ENCODE results near the gene MYBBP1A.

Gene MYBBP1A

GRCh38 chr17:4531988-4532736 is 23.0 kb downstream of the MYBBP1A start:
- no peak overlapping the region for H3K4me3 ChIP-seq (replicated peaks; ENCODE audit: low read depth, low read length)
- TF ChIP-seq CTCF (IDR thresholded peaks at IDR 0.05; ENCODE audit: low read depth, low read length, missing control alignments) = no peak
- no peak for DNase-seq (ENCODE audit: extremely low read depth, low read depth)

- no peak for TF ChIP-seq CTCF (IDR thresholded peaks at IDR 0.05; ENCODE audit: low read depth, low read length, missing control alignments)
- no peak for DNase-seq (ENCODE audit: extremely low read depth, low read depth)
- no peak overlapping the region for H3K4me3 ChIP-seq (replicated peaks; ENCODE audit: low read depth, low read length)
These were observed 24.1 kb downstream of the MYBBP1A start for GRCh38 chr17:4530799-4531730.

DNA sequence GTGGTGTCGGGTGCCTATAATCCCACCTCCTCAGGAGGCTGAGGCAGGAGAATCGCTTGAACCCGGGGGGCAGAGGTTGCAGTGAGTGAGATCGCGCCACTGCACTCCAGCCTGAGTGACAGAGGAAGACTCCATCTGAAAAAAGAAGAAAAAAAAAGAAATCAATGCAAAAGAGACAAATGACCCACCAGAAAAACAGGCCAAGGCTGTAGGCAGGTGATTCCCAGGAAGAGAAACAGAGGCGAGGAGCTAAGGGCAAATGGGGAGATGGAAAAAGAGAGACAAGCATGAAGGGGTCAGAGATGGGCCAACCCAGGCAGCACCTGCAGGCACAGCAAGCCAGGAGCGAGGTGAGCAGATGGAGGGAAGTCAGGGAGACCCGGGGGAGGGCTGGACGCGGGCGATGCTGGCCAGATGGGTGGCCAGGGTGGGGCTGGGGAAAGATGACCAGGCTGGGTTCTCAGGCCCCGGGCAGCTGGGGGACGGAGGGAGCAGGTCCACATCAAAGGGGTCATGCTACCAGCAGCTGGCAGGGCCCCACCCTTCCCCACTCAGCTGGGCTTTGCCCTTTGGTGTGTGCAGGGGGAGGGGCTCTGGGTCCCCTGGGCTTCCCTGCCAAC is 25.5 kb downstream of the MYBBP1A start:
- H3K4me3 ChIP-seq (replicated peaks; ENCODE audit: low read depth, low read length) = no peak overlapping the region
- DNase-seq (ENCODE audit: extremely low read depth, low read depth) = no peak
- no peak for TF ChIP-seq CTCF (IDR thresholded peaks at IDR 0.05; ENCODE audit: low read depth, low read length, missing control alignments)

GRCh38 chr17:4527566-4528125 is 27.5 kb downstream of the MYBBP1A start:
- TF ChIP-seq CTCF (IDR thresholded peaks at IDR 0.05; ENCODE audit: low read depth, low read length, missing control alignments) = no peak
- H3K4me3 ChIP-seq (replicated peaks; ENCODE audit: low read depth, low read length) = no peak overlapping the region
- no peak for DNase-seq (ENCODE audit: extremely low read depth, low read depth)

DNA sequence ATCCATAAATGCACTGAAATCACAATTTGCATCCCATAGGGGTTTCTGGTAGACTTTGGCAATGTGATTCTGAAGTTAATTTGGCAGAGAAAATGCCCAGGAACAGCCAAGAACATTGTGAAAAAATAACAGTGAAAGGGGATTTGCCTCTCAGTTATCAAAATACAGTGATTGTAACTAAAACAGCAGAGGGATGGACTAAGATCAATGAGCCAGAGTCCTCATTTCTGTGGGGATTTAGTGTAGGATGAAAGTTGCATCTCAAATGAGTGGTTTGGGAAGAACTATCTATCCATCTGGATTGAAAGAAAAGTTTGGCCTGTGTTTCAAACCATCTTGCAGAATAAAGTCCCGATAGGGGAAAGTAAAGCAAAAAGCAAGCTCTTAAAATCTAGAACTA is 28.1 kb downstream of the MYBBP1A start:
- DNase-seq (ENCODE audit: extremely low read depth, low read depth) = no peak
- no peak for TF ChIP-seq CTCF (IDR thresholded peaks at IDR 0.05; ENCODE audit: low read depth, low read length, missing control alignments)

DNA sequence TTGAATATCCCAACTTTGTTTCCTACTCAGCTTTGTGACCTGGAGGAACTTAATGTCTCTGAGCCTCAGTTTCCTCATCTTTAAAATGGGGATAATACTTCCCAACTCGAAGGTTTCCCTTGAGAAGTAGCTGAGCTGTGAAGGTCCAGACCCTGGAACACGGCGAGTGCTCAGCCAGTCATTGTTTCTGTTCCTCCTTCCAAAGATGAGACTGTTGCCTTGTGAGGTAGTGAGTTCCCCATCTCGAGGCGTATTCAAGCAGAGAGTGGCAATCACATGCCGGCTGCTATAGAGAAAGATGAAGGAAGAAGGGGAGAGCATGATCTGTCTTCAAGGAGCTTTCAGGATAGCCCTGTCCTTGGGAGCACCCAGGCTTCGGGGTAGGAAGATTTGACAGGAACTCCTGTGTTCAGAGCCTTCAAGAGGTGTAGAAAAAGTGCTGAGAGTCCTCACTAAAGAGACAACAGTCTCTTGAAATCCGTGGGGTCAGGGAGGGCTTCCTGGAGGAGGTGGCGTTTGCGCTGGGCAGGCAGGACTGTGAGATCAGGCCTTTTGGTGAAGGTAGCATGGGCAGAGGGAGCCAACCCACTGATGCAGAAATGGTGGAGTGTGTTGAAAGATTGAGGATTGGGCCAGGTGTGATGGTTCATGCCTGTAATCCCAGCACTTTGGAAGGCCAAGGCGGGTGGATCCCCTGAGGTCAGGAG is 29.3 kb downstream of the MYBBP1A start:
- DNase-seq (ENCODE audit: extremely low read depth, low read depth) = no peak

More for the DNA sequence above, 28.1 kb downstream of the MYBBP1A start:
- H3K4me3 ChIP-seq (replicated peaks; ENCODE audit: low read depth, low read length) = no peak overlapping the region

More for the DNA sequence above, 29.3 kb downstream of the MYBBP1A start:
- no peak overlapping the region for H3K4me3 ChIP-seq (replicated peaks; ENCODE audit: low read depth, low read length)
- TF ChIP-seq CTCF (IDR thresholded peaks at IDR 0.05; ENCODE audit: low read depth, low read length, missing control alignments) = no peak
